K562 (cell line): ENCODE measurements around the gene SFPQ. TPM values are rescaled to one million over a fixed set of nuclear protein-coding genes. Genes with fewer than 3 reads are reported as not detected.

ENCODE experiments used
- ATAC-seq: fragments of 200-7000 bp; cut with Tn5 transposase; 3 replicates; pipeline ENCODE4 v1.9.1; 2020; ENCODE audit warnings: moderate library complexity
- BruUV-seq: library from RNA; stranded (reverse); fragments of 400-500 nt; replicated peaks from 2 replicates; lab custom pipeline; 2021; lab: Mats Ljungman, UMichigan
- CTCF ChIA-PET: fragments of 300-600 bp; formaldehyde crosslinking; extraction: SDS; loops from one replicate; lab custom pipeline; 2021; ENCODE audit warnings: low intra/inter-chr PET ratio; lab: Yijun Ruan, JAX
- POLR2A ChIA-PET: fragments of 300-600, 350-650 bp; sonication (Branson Sonifier 250); formaldehyde crosslinking; extraction: SDS; loops from one replicate; lab custom pipeline; 2021; ENCODE audit warnings: antibody characterized with exemption, inconsistent platforms; lab: Yijun Ruan, JAX
- DNase-seq, 4 experiments: peaks; one replicate each; pipeline versions ENCODE4 v3.0.0 to v3.0.0-alpha.2; 2011 to 2018; ENCODE audit warnings: low spot score in 3 of 4, mixed read lengths in 3 of 4; ENCODE audit errors: extremely low read depth in 1 of 4
- FAIRE-seq: peaks from 2 replicates; lab custom pipeline; 2011; peaks lifted over from hg19 to GRCh38; lab: Jason Lieb, UNC
- H2AFZ ChIP-seq: 2 replicates; pipeline ENCODE4 v1.6.0; 2011; ENCODE audit warnings: low read depth, low read length, control low read depth, inconsistent platforms
- H3K27ac ChIP-seq: fragments of 200-600 bp; 3 replicates; pipeline ENCODE4 v1.8.0; 2011; ENCODE audit warnings: low read depth, mild to moderate bottlenecking, control low read depth, inconsistent platforms, low read length, moderate library complexity, mixed read lengths; ENCODE audit errors: extremely low read depth
- H3K27me3 ChIP-seq, 2 experiments: fragments of 300-600 bp in 1 of 2; 2 replicates in 1 of 2; 3 replicates in 1 of 2; pipeline versions ENCODE4 v1.6.0 to v1.8.0; 2011; ENCODE audit warnings: inconsistent platforms in 2 of 2, low read length in 2 of 2, mild to moderate bottlenecking in 1 of 2, mixed read lengths in 1 of 2, moderate library complexity in 1 of 2; ENCODE audit not compliant: control insufficient read depth in 2 of 2, insufficient read depth in 2 of 2
- H3K36me3 ChIP-seq: fragments of 300-600 bp; 3 replicates; pipeline ENCODE4 v1.8.0; 2011; ENCODE audit warnings: mild to moderate bottlenecking, low read length, inconsistent platforms; ENCODE audit not compliant: control insufficient read depth, insufficient read depth
- H3K4me1 ChIP-seq, 2 experiments: fragments of 200-600 bp in 1 of 2; replicated peaks in 1 of 2; 2 replicates in 1 of 2; 3 replicates in 1 of 2; pipeline versions ENCODE4 v1.5.1 to v1.8.0; 2011; ENCODE audit warnings: inconsistent platforms in 2 of 2, low read length in 2 of 2, mild to moderate bottlenecking in 1 of 2, mixed read lengths in 1 of 2, moderate library complexity in 1 of 2; ENCODE audit not compliant: control insufficient read depth in 2 of 2, insufficient read depth in 2 of 2
- H3K4me2 ChIP-seq: 2 replicates; pipeline ENCODE4 v1.6.1; 2011; ENCODE audit warnings: low read length, control low read depth, inconsistent platforms, mixed read lengths; ENCODE audit not compliant: insufficient read depth
- H3K4me3 ChIP-seq: fragments of 200-600 bp; sonication (generic), shearing (Covaris generic); 2 replicates; pipeline ENCODE4 v1.5.1; 2016; ENCODE audit warnings: control low read depth, inconsistent platforms
- H3K79me2 ChIP-seq: fragments of 200-600 bp; 3 replicates; pipeline ENCODE4 v1.8.0; 2011; ENCODE audit warnings: low read length, inconsistent platforms; ENCODE audit not compliant: control insufficient read depth, insufficient read depth
- H3K9ac ChIP-seq, 2 experiments: 2 replicates each; pipeline versions ENCODE4 v1.6.0 to v1.6.1; 2011; ENCODE audit warnings: low read depth in 2 of 2, low read length in 2 of 2, control low read depth in 1 of 2, inconsistent platforms in 1 of 2, mild to moderate bottlenecking in 1 of 2, mixed read lengths in 1 of 2; ENCODE audit not compliant: insufficient read depth in 1 of 2
- H3K9me1 ChIP-seq: one replicate; pipeline ENCODE4 v1.6.0; 2011; ENCODE audit warnings: inconsistent platforms, mild to moderate bottlenecking, low read length, moderate library complexity; ENCODE audit not compliant: control insufficient read depth, insufficient read depth
- H3K9me3 ChIP-seq: replicated peaks from 2 replicates; pipeline ENCODE4 v1.5.1; 2011; ENCODE audit warnings: low read depth, low read length, inconsistent platforms; ENCODE audit not compliant: control insufficient read depth, insufficient read depth
- H4K20me1 ChIP-seq: replicated peaks from 2 replicates; pipeline ENCODE4 v1.6.1; 2011; ENCODE audit warnings: low read length, inconsistent platforms, mixed read lengths; ENCODE audit not compliant: control insufficient read depth, insufficient read depth
- CTCF ChIP-seq, 3 experiments: IDR thresholded peaks in 2 of 3; conservative IDR thresholded peaks in 1 of 3; 2 replicates each; pipeline ENCODE4 v1.5.1; 2011 to 2012; ENCODE audit warnings: low read length in 3 of 3, mild to moderate bottlenecking in 3 of 3, control low read depth in 2 of 3, improper control_type of control experiment in 1 of 3, inconsistent platforms in 1 of 3, low read depth in 1 of 3, mixed read lengths in 1 of 3, moderate library complexity in 1 of 3; ENCODE audit not compliant: insufficient read depth in 2 of 3
- ILF3 ChIP-seq: fragments of 450-650 bp; IDR thresholded peaks from 2 replicates; pipeline ENCODE4 v1.6.1; 2018; ENCODE audit warnings: antibody characterized with exemption, mild to moderate bottlenecking, moderate library complexity, borderline replicate concordance
- KDM4B ChIP-seq, 2 experiments: fragments of 450-650 bp in 1 of 2; sonication (generic) in 1 of 2; IDR thresholded peaks; 2 replicates each; pipeline ENCODE4 v1.6.1; 2016 to 2017; ENCODE audit warnings: borderline replicate concordance in 2 of 2, antibody characterized with exemption in 1 of 2, low read depth in 1 of 2, mild to moderate bottlenecking in 1 of 2
- MYNN ChIP-seq, 2 experiments: sonication (generic); formaldehyde crosslinking in 1 of 2; IDR thresholded peaks; 2 replicates each; pipeline versions ENCODE4 v1.5.0 to v1.6.1; 2016 to 2020; ENCODE audit warnings: antibody characterized with exemption in 1 of 2, missing genetic modification reagents in 1 of 2
- NR3C1 ChIP-seq: sonication (generic); formaldehyde crosslinking; IDR thresholded peaks from 2 replicates; pipeline ENCODE4 v1.8.1; 2022; ENCODE audit warnings: missing genetic modification reagents
- PBX2 ChIP-seq, 2 experiments: IDR thresholded peaks in 1 of 2; conservative IDR thresholded peaks in 1 of 2; 2 replicates each; pipeline ENCODE4 v1.6.1; 2016; ENCODE audit warnings: low read depth in 2 of 2, mild to moderate bottlenecking in 1 of 2, missing compliant biosample characterization in 1 of 2, missing genetic modification characterization in 1 of 2, moderate library complexity in 1 of 2
- POLR2AphosphoS5 ChIP-seq: IDR thresholded peaks from 2 replicates; pipeline ENCODE4 v1.6.1; 2011; ENCODE audit warnings: mild to moderate bottlenecking, low read depth, low read length, moderate library complexity; ENCODE audit not compliant: control insufficient read depth, insufficient read depth
- POLR2H ChIP-seq: IDR thresholded peaks from 2 replicates; pipeline ENCODE4 v1.6.1; 2016; ENCODE audit warnings: missing genetic modification characterization, low read depth, mild to moderate bottlenecking, control low read depth, missing compliant biosample characterization, moderate library complexity
- RAD51 ChIP-seq: fragments of 450-650 bp; IDR thresholded peaks from 2 replicates; pipeline ENCODE4 v1.7.1; 2016; ENCODE audit warnings: low read depth, mild to moderate bottlenecking, borderline replicate concordance
- RFX5 ChIP-seq: IDR thresholded peaks from 2 replicates; pipeline ENCODE4 v1.6.1; 2011; ENCODE audit warnings: low read depth, mild to moderate bottlenecking, improper control_type of control experiment, low read length
- SIN3A ChIP-seq, 2 experiments: fragments of 150-350 bp in 1 of 2; IDR thresholded peaks; 2 replicates each; pipeline ENCODE4 v1.6.1; 2011 to 2016; ENCODE audit warnings: borderline replicate concordance in 2 of 2, low read depth in 2 of 2, low read length in 2 of 2, mild to moderate bottlenecking in 2 of 2, moderate library complexity in 2 of 2; ENCODE audit not compliant: control insufficient read depth in 1 of 2
- SMAD1 ChIP-seq: fragments of 150-350 bp; IDR thresholded peaks from 2 replicates; pipeline ENCODE4 v1.6.1; 2014; ENCODE audit warnings: low read length, low read depth; ENCODE audit not compliant: partially characterized antibody
- XRCC3 ChIP-seq: fragments of 450-650 bp; IDR thresholded peaks from 2 replicates; pipeline ENCODE4 v1.6.1; 2017; ENCODE audit warnings: mild to moderate bottlenecking, moderate library complexity
- ZNF436 ChIP-seq: fragments of 250-450, 450-650 bp; sonication (Bioruptor Pico); formaldehyde crosslinking; IDR thresholded peaks from 2 replicates; pipeline ENCODE4 v1.7.0; 2020; ENCODE audit warnings: mild to moderate bottlenecking
- WGBS: fragments of 100-300 bp; shearing (Covaris generic); methylation state at CpG from one replicate; pipeline ENCODE4 v1.1.6; 2016; ENCODE audit warnings: low coverage, mixed read lengths; ENCODE audit not compliant: insufficient coverage; ENCODE audit errors: missing lambda C conversion rate; 5-methylcytosine and 5-hydroxymethylcytosine counted together
- in situ Hi-C: fragments of 300-500 bp; cut with MboI; formaldehyde crosslinking; loops from 4 replicates; pipeline ENCODE4 v1.15.0; 2018; ENCODE audit warnings: inconsistent platforms, mixed read lengths
- intact Hi-C: fragments of 100-400 bp; cut with micrococcal nuclease; formaldehyde crosslinking; loops from 2 replicates; pipeline ENCODE4 v1.14.2; 2022
- polyA plus RNA-seq, 8 experiments: library from polyadenylated mRNA; depleted of rRNA in 4 of 8; stranded (reverse) in 5 of 8; unstranded in 3 of 8; fragments of >200 nt; fragmentation: Nextera tagmentation in 2 of 8; fragmentation: Illumina TruSeq in 1 of 8; extraction: Ambion mirVana in 2 of 8; extraction: Trizol in 1 of 8; gene quantifications; 2 replicates each; pipeline versions ENCODE4 v1.2.1 to v1.2.3, GENCODE V29; 2011 to 2014; ENCODE audit warnings: inconsistent platforms in 1 of 8, missing spikeins in 1 of 8
- total RNA-seq, 7 experiments: library from RNA; depleted of rRNA in 6 of 7; stranded (reverse); fragments of >200 nt in 6 of 7; fragmentation: Illumina TruSeq in 2 of 7; extraction: Trizol in 2 of 7; gene quantifications; 2 replicates each; pipeline versions ENCODE4 v1.2.1 to v1.2.3, GENCODE V29; 2011 to 2021; ENCODE audit warnings: low replicate concordance in 1 of 7

The SFPQ gene
- total and polyA plus RNA-seq, 9 of the 15 experiments (the other 6 are each of a cell fraction or from before 2014, with no cell fraction given): 69.7 to 562 (median 399) TPM

GRCh38 chr1:35175098-35175576, 17.8 kb downstream of the SFPQ start:
- H3K36me3 ChIP-seq: peaks cover 52% of the 10 kb centered on the region
- in situ Hi-C loops: no loop called here
- H3K9ac ChIP-seq: no peak overlapping the region
- H3K4me1 ChIP-seq: 0 out of 5 replicates have a peak, but pooled peaks cover 0 to 4% of the 10 kb centered on the region in 2 experiments
- peaks cover 20% of the 10 kb centered on the region for H4K20me1 ChIP-seq
- ChIA-PET CTCF (no interaction called here), POLR2A (interaction anchor here (0.6 to 2.0 kb wide), 6 partner anchors 11 to 170 kb away, joined by 3 to 6 read pairs (median 3); no protein-coding TSS in a partner anchor)
- peaks cover 18% of the 10 kb centered on the region for H3K79me2 ChIP-seq
- H3K27ac ChIP-seq: no peak overlapping the region
- no peak overlapping the region for H3K4me2 ChIP-seq
- no peak for FAIRE-seq
- no TSS peak for BruUV-seq
- WGBS: 73% methylated on average over 9 of the region's 9 CpGs
- no peak for DNase-seq
- H2AFZ ChIP-seq: no peak overlapping the region
- ATAC-seq: peak; percentile 19
- intact Hi-C loops: no loop called here
- no peak overlapping the region for H3K4me3 ChIP-seq
- no peaks in the 10 kb centered on the region for H3K27me3 ChIP-seq
- H3K9me3 ChIP-seq: no peaks in the 10 kb centered on the region
- no peaks in the 10 kb centered on the region for H3K9me1 ChIP-seq
- TF ChIP-seq PBX2 (CRISPR knock-in tag; IDR thresholded peaks at IDR 0.05; ENCODE audit: low read depth) (no peak), PBX2 (tag; conservative IDR thresholded peaks at IDR 0.05; ENCODE audit: low read depth) (no peak), SMAD1 (peak; percentile 40), ZNF436 (CRISPR knock-in tag) (no peak), SIN3A (IDR thresholded peaks at IDR 0.05; ENCODE audit: borderline replicate concordance in 2 of 2, control insufficient read depth in 1 of 2, low read depth in 2 of 2, low read length in 2 of 2) (0 out of 4 replicates have a peak, but pooled peaks of 1 of the 2 experiments have one; percentile 2), NR3C1 (CRISPR knock-in tag) (no peak), ILF3 (0 out of 2 replicates have a peak, but pooled peaks have one; percentile 43), XRCC3 (no peak), RAD51 (no peak), CTCF (IDR thresholded peaks at IDR 0.05 in 2 of 3, conservative IDR thresholded peaks at IDR 0.05 in 1 of 3; ENCODE audit: insufficient read depth in 2 of 3, low read depth in 1 of 3, low read length in 3 of 3) (no peak), RFX5 (no peak), POLR2AphosphoS5 (peak; percentile 81), KDM4B (IDR thresholded peaks at IDR 0.05; ENCODE audit: borderline replicate concordance in 2 of 2, low read depth in 1 of 2) (no peak), POLR2H (tag) (no peak), MYNN (IDR thresholded peaks at IDR 0.05) (peak; percentile 73), MYNN (CRISPR knock-in tag; IDR thresholded peaks at IDR 0.05) (no peak)
